ENCODE data around the gene EXOC5.

The EXOC5 gene, protein sequence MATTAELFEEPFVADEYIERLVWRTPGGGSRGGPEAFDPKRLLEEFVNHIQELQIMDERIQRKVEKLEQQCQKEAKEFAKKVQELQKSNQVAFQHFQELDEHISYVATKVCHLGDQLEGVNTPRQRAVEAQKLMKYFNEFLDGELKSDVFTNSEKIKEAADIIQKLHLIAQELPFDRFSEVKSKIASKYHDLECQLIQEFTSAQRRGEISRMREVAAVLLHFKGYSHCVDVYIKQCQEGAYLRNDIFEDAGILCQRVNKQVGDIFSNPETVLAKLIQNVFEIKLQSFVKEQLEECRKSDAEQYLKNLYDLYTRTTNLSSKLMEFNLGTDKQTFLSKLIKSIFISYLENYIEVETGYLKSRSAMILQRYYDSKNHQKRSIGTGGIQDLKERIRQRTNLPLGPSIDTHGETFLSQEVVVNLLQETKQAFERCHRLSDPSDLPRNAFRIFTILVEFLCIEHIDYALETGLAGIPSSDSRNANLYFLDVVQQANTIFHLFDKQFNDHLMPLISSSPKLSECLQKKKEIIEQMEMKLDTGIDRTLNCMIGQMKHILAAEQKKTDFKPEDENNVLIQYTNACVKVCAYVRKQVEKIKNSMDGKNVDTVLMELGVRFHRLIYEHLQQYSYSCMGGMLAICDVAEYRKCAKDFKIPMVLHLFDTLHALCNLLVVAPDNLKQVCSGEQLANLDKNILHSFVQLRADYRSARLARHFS

DNA sequence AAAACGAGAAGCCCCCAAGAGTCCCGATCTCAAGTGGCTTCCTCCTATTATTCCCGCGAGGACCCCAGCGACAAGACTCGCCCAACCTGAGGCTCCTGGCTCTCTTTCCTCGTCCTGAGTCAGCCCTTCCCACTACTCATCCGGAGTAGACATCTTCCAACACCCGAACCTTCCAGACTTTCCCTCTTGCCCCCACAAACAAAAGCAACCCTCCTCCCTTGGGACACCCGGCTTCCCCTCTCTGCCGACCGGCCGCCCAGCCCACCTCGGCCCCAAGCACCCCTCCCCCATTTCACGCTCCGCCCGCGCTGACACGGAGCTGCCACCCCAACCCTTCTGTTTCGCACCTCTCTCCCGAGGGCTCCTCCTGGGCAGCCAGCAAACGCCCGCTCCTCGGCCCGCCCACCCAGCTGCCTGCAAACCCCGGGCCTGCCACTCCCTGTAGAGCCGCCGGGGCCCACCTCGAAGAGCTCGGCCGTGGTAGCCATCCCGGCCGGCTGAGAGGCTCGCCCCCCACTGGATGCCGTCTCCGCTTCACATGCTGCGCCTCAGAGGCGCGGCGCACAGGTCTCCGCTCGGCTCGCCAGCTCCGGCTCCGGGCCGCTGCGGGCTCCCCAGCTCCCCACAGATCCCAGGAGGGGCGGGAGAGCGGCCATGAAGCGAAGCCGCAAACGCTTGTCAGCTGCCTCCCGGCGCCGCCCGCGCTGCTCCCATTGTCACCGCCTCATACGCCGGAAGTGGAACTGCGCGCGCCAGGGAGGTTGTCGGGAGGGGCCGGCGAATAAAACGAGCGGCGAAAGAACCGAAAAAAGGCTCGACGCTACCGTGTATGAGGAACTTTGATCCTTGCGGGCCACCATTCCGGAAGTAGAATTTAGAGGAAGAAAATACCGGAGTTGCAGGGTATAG is at the start of gene EXOC5, which contains the start of gene AP5M1:
Gene EXOC5, minus strand, starts transcription at position 745 of the 909 bp plus-strand sequence. Its CDS starts 257 bp downstream, at position 488.
Gene AP5M1, plus strand, starts transcription at position 811 of the 909 bp plus-strand sequence. CDS start 344 bp downstream, outside the sequence.
- DNase-seq: peak; percentile 80

DNA sequence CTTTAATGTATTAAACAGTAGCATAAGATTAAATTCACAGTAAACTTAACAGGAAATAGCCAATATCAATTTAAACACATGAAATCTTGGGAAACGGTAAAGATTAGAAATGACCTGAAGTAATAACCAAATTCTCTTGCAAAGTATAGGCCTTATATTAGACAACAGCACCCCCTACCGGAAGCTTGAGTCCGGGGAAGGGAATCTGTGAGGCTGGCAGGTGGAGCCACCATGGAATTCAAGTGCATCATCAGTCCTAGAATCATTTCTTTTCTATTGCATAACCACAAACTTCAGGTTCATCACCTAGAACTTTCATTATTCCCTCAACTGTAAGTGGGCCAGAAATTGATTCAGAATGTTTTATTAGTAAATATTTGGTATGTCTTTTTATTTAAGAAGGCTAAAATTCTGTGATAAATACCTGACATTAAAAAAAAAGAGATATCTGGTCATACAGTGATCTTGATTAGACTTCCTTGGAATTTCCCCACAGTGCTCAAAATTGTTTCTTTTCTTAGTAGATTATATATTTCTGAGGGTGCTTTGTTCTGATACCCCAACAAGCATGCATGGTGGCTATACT is 48.6 kb upstream of the EXOC5 start:
- peak; percentile 64 for DNase-seq

DNA sequence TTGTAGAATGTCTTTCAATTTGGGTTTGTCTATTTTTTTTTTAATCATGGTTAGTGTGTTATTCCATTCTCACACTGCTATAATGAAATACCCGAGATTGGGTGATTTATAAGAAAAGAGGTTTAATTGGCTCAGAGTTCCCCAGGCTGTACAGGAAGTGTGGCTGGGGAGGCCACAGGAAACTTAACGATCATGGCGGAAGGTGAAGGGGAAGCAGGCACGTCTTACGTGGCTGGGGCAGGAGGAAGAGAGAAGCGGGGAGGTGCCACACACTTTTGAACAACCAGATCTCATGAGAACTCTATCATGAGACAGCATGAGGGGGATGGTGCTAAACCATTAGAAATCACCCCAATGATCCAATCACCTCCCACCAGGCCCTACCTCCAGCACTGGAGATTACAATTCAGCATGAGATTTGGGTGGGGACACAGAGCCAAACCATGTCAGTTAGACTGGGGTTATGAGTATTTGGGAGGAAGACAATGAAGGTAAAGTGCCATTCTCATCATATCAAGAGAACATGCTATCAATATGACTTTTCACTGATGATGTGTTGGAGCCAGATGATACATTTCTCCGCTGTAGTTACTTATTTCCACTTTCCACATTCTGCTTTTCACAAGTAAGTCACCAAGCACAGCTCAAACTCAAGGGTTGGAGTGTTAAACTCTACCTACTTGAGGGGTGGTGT is 45.8 kb upstream of the EXOC5 start:
- no peak for DNase-seq

DNA sequence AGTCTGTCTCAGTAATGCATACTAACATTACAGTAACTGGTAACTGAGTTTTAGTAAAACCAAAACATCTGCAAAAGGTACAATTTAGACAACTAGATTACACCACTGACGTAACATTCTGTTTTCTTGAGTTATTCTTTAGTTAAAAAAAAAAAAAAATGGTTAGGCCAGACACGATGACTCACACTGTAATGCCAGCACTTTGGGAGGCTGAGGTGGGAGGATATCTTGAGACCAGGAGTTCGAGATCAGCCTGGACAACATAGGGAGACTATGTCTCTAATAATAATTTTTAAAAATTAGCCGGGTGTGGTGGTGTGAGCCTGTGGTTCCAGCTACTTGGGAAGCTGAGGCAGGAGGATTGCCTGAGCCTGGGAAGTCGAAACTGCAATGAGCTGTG is 34.2 kb upstream of the EXOC5 start:
- DNase-seq: no peak

DNA sequence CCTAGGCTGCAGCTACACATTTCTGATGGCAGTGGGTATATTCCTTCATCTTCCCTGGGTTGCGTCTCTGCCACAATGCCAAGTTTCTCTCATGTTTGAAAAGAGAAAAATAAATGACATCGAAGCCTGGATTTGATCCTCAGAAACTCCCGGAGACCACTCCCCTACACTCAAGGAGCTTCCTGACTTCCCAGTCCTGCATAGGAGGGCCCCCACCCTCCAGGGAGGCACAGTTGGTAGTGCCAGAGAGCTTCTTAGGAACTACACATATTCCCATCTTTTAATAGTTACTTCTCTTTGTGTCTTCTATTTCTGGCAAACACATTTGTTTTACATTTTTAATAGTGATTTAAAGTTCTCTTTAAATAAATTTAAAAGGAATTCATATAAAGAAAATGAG is 30.8 kb upstream of the EXOC5 start:
- no peak for DNase-seq

DNA sequence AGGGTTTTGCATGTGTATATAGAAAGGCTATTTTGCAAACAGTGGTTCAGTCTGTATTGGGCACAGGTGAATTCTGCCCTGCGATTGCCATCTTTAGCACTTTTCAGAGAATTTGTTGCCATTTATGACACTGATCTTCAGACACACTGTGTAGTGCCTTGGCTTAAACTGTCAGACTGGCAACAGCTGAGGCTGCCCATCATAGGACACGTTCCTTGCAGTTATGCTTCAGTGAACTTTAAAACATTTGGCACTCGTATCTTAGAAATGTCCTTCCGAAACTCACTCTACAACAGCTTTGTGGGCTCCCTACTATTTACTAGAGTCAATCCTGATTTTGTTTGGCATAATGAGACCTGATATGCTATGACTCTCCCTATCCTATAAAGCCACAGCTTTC is 29.1 kb upstream of the EXOC5 start:
- no peak for DNase-seq

DNA sequence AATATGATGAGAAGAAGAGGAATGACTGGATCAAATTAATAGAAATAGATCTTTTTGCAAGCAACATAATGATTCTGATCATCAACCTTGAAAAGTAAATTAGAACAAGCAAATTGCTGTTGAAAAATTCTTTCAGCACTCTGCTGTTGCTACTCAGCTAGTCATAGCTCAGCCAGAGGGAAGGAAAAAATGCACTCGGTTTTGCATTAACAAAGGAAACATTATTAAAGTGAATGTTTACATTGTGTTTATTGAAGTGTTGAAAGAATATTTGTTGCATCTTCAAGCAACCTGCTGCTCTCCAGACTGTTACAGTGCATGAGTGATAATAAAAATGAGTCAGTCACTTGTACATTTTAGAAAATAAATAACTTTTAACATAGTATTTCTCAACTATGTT is 26.5 kb upstream of the EXOC5 start:
- no peak for DNase-seq

DNA sequence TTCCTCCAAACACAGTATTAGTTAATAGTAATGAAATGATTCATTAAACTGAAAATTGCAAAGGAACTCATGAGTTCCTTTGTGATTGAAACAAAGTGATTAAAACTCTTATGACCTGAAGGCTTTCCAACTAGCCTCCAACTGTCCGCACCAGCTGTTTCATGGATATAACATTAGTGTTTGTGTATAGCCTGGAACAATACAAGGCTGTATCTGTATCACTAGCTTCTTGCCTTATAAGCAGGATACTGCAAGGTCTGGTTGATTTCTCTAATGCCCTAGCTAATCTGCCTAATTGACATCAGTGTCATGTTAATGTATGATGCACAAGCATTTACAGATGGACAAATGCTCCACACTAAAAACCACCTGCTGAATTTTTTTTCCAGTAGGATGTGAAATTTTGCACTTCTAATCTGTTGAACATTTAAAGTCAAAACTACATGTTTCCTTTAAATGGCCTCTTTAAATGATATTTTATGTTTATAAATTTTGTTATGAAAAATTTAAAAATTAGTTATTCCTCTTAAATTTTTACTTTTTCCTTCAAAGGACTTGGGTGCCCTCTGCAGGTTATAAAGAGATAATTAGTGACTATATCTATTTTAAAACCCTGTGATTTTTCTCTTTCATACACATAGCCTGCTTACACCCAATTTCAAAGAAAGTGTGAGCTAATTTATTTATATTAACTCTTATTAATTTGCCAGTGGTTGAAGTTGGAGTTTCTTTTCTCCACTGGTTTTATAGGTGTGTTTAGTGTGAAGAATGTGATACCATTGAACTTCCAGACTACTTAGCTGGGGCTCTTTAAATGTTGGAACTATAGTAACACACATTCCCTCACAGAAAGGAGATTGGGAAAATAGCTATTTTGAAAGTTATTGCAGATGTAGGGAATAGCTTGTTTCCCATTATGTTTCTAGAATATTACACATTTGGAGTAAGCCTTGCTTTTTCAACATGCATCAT is 25.4 kb upstream of the EXOC5 start:
- no peak for DNase-seq

DNA sequence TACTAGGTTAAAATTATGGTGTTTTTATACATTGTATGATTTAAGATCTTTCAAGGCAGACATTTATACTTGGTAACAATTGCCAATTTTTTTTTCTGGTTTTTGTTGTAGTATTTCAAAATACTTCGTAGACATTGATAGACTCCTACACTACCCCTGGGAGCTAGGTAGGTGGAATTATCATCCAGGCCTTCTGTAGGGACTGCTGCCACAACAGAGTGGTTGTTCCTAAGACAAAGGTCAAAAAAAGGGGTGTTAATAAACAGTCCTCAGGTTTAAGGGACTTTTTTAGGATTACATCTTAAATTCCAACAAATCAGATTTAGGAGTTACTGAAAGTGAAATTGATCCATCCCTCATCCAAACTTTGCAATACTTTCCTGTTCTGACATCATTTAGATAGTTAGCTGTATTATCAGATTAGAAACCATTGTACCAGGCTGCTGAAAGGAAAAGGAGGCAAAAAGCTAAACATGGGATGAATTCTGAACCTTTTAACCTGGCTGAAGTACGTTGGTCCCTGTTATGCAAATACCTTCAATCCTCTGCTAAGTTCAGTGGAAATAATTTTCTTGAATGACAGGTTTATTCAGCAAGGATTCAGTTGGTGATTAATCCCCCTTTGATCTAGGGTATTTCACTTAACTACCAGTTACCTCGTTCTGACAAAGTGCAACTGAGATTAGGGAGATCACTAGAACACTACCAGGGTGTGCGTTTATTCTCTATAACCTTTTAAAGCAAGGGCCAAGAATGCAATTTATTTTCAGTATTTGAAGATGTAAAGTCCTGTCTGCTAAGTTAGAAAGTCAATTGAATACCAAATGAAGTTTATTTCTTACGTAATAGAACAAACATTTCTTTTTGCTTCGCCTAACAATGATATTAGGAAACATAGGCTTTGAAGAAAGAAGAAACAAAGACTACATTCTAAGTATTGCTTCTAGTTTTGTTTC is 23.3 kb upstream of the EXOC5 start:
- DNase-seq: no peak

DNA sequence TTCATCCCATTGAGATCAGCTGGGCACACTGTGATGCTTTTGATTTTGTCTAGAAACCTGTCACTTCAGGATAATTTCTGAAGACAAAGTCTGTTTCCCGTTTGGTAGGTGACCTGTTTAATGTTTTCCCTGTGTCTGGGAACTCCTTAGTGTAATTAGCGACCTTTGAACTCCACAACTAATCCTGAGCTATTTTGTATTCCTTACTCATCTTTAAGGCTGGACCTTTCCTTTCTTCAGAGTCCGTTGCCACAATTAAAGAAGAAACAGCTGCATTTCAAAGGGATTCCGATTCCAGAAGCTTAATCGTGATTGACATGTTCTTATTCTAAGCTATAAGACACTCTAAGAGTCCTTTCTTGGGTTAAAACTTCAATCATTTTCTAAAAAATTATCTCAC is 22.0 kb upstream of the EXOC5 start:
- DNase-seq: no peak

DNA sequence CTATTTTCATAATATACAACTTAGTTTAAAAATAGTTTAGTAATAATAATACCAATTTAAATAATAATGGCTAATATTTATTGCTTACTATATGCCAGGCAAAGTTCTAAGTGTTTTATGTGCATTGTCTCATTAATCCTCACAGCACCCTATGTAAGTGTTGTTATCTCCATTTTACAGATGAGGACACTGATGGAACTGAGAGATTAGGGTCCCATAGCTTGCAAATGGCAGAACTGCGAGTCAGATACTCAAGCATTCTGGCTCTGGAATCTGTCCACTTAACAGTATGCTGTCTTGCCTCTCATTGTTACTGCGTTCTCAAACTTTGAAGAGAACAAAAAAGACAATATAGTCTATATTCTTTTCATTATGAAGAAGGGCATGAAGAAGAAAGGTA is 19.0 kb upstream of the EXOC5 start:
- no peak for DNase-seq

DNA sequence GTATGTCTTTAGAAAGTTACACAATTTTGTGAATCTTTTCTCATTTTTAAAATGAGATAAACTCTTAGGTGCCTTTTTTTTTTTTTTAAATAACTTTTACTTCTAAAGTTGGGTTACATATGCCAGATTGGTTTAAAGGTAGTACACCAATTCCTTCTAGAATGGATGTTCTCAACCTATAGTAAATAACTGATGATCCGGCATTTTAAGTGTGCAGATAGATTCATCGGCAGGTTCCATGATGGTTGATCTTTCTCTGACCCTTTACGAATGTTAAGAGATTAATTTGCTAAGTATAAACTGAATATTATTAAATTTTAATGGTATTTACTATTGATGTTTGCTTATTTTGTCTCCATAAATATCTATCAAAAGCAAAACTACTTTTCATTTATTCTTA is 8.4 kb upstream of the EXOC5 start:
- DNase-seq: no peak

DNA sequence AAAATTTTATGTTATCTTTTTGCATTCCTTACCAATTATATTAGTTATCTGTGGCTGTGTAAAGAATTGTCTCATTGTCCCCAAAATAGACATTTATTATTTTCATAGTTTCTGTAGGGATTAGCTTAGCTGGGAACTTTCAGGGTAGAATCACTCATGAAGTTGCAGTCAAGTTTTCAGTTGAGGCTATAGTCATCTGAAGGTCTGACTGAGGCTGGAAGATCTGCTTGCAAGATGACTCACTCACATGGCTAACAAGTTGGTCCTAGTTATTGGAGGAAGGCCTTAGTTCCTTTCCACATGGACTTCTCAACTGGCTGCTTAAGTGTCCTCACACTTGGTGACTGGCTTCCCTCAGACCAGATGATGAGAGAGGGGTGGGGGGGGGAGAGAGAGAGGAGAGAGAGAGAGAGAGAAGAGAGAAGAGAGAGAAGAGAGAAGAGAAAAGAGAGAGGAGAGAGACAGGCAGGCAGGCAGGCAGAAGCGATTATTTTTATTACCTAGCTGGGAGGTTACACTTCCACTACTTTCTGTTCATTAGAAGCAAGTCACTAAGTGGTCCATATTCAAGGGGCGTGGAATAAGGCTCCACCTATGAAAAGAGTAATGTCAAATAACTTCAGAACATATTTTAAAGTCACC is 6.4 kb upstream of the EXOC5 start:
- DNase-seq: no peak

DNA sequence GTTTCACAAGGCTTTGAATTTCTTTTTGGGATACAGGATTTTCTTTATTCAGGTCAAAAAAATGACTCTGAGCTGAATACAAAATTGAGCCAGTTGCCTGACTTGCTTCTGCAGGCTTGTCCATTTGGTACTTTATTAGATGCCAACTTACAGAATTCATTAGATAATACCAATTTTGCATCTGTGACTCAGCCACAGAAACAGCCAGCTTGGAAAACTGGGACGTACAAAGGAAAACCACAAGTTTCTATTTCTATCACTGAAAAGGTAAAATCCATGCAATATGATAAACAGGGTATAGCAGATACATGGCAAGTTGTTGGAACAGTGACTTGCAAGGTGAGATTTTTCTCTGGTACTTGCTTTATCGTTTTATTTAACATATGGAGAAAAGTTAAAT is 5.8 kb upstream of the EXOC5 start:
- DNase-seq: no peak

DNA sequence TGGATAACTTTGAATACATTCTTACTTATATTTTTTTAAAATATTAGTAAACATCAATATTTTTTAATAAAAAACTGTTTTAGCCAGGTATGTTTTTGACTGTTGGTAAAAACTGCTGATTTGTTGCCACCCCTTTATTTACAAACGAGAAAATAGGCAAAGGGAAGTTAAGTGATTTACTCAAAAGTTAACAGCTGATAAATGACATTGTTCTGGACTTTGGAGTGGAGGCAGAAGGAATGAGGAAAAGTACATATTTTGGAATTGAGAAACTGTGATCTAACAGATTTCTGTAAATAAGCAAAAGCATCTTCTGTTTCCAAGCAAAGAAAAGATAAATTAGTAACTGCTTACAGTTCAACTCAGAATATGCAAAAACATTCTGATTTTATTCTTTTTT is 4.5 kb upstream of the EXOC5 start:
- DNase-seq: no peak

DNA sequence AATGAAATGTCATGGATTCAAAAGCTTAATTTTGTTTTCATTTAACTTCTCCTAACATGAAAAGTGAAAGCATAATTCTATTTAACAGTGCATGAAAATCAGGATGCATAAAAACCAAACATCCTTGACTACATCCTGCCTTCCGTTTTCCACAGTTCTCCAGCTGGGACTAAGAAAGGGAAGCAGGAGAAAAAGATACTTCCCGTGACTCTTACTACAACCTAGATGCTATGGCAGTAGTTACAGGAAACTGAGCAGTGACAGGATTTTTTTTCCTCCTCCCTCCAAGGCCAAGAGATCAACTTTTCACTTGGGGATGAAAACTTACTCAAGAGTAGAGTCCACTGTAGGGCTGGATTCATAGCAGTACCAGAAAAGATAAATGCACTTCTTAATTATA is 2.6 kb downstream of the EXOC5 start:
- no peak for DNase-seq

DNA sequence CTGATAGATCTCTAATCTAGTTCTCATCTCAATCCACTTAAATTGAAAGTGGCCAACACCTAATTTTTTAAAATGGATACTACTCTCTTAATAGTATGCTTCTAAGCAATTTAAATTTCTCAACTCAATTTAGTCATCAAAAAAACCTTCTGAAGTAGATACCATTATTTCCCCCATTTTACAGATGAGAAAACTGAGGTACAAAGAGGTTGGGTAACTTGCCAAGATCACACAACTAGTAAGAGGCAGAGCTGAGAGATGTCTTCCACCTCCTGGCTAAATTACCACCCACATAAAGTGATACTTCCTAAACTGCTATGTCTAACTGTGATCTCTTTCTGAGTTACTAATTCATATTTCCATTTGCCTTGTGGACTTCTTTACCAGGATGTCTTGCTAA is 6.6 kb downstream of the EXOC5 start:
- no peak for DNase-seq

DNA sequence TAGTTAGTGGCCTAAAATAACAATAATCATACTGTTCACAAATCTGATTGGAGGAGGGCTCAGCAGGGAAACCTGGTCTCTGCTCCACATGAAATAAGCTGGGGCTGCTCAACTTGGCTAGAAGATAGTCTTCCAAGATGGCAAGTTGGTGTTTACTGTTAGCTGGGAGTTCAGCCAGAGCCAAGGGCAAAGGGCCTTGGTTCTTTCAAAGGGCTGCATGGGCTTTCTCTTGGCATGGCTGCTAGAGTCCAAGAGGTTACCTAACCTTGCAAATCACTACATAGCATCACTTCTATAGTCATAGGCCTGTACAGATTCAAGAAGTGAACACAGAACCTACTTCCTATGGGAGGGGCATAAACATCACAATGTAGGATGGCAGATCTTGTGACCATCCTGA is 7.1 kb downstream of the EXOC5 start:
- DNase-seq: no peak

DNA sequence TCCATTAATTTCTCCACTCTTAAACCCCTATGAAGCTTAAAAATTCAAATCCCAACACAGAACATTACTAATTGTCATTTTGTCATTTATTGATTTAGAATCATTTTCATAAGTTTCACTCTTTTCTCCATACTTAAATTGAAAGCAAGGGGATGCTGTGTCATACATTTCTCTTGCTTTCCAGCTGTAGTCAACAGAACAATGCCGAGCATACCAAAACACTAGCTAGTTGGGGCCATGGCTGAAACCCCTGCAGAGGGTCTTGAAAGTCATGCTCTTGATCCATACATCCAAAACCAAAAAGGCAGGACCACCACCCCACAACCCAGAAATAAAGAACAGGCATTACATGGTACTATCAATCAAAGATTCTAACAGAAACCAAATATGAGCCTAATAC is 9.0 kb downstream of the EXOC5 start:
- DNase-seq: no peak

All from activated T-cell treated with anti-CD3 and anti-CD28 coated beads for 4 hours (primary cell).